HG03025 (cell line): ENCODE data around the gene DNAH17.

Source experiments
- ATAC-seq: cut with Tn5 transposase; IDR thresholded peaks from one replicate; pipeline ENCODE4 v1.9.1; 2021; ENCODE audit warnings: mild to moderate bottlenecking, moderate library complexity; ENCODE audit not compliant: unreplicated experiment, low FRiP score

Gene DNAH17, protein sequence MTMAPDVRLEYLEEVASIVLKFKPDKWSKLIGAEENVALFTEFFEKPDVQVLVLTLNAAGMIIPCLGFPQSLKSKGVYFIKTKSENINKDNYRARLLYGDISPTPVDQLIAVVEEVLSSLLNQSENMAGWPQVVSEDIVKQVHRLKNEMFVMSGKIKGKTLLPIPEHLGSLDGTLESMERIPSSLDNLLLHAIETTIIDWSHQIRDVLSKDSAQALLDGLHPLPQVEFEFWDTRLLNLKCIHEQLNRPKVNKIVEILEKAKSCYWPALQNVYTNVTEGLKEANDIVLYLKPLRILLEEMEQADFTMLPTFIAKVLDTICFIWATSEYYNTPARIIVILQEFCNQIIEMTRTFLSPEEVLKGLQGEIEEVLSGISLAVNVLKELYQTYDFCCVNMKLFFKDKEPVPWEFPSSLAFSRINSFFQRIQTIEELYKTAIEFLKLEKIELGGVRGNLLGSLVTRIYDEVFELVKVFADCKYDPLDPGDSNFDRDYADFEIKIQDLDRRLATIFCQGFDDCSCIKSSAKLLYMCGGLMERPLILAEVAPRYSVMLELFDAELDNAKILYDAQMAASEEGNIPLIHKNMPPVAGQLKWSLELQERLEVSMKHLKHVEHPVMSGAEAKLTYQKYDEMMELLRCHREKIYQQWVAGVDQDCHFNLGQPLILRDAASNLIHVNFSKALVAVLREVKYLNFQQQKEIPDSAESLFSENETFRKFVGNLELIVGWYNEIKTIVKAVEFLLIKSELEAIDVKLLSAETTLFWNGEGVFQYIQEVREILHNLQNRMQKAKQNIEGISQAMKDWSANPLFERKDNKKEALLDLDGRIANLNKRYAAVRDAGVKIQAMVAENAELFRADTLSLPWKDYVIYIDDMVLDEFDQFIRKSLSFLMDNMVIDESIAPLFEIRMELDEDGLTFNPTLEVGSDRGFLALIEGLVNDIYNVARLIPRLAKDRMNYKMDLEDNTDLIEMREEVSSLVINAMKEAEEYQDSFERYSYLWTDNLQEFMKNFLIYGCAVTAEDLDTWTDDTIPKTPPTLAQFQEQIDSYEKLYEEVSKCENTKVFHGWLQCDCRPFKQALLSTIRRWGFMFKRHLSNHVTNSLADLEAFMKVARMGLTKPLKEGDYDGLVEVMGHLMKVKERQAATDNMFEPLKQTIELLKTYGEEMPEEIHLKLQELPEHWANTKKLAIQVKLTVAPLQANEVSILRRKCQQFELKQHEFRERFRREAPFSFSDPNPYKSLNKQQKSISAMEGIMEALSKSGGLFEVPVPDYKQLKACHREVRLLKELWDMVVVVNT (N-terminal part only)

DNA sequence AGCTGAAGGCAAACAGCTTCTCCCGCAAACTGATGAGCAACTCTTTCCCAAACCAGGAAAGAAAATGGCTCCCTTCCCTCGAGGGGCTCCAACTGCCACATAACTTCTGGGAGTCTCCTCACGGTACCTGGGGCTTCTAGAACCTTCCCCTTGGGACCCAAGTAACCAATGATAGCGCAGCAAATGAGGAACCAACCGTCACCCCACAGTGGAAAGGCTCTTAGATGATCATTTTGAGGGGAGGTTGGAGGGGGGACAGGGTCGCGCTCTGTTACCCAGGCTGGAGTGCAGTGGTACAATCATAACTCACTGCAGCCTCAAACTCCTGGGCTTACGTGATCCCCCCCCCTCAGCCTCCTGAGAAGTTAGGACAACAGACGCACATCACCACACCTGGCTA lies at the start of gene DNAH17:
DNAH17 (minus strand) TSS at position 101 of the 400 bp plus-strand sequence. CDS start 2,339 bp downstream, outside the sequence.
- no peak for ATAC-seq

- ATAC-seq, result no peak
Observed at GRCh38 chr17:78624324-78625151, 47.3 kb upstream of the DNAH17 start.

DNA sequence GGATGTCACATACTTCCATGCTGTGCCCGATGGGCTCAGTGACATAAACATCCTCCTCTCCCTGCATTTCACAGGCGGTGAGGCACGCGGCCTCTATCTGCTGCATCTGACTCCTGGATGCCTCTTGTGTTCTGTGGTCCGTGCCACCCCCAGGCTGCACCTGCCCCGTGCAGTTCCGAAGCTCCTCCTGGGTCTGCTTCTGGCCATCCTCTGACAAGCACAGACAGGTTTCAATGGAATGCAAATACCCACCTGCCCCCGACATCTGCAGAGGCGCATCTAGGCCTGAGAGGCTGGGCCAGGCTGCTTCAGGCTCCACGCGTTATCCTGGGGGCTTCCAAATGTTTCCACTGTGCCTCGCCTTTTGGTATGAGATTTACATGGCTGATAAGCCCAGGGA lies 46.3 kb upstream of the DNAH17 start:
- ATAC-seq, result no peak

- ATAC-seq, result no peak
Observed at GRCh38 chr17:78622491-78623265, 45.5 kb upstream of the DNAH17 start.

GRCh38 chr17:78621720-78622490 lies 44.7 kb upstream of the DNAH17 start:
- no peak for ATAC-seq

GRCh38 chr17:78620099-78620498 lies 42.9 kb upstream of the DNAH17 start:
- no peak for ATAC-seq

- ATAC-seq, result no peak
Observed at GRCh38 chr17:78619334-78619733, 42.1 kb upstream of the DNAH17 start.

- ATAC-seq, result no peak
Observed at GRCh38 chr17:78618264-78619066, 41.3 kb upstream of the DNAH17 start.

DNA sequence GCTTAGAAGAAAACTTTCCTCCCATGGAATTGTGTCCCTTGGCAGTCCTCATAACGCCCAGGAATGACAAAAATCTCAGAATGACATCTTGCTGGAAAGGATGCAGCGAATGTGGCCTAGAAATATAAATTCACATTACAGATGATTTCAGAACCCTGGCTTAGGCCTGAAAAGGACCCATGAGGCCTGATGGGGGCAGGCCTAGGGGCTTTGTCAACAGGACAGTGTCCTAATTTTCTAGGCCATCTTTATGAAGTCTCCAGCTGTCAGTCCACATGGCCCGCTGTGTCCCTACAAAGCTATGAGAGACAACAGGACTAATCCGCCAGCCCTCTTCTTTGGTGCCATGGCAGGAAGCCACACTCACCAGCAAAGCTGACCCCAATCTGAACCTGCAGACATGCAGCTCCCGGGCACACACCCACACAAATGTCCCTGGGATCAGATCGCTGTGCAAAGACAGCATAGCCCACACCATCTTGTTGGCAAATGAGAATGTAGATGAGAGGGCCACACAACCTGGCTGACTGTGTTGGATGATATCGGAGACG lies 40.4 kb upstream of the DNAH17 start:
- ATAC-seq, result no peak

- no peak for ATAC-seq
Observed at GRCh38 chr17:78616946-78617345, 39.8 kb upstream of the DNAH17 start.

DNA sequence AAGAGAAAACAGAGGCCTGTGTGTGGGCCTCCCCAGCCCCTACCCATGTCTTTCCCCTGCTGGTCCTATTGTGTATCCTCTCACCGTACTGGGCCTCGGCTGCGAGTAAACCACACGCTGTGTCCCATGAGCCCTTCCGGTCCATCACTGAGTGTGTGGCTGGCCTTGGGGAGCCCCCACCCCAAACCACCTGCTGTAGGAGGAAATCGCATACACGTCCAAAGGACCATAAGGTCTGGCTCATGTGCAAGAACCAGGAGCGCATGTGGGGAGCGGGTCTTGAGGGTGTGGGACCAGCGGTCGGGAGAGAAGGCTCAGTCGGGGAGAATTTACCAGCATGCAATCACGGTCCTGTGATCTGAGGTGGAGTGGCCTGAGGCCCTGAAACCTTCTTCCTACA lies 38.4 kb upstream of the DNAH17 start:
- ATAC-seq, result no peak

DNA sequence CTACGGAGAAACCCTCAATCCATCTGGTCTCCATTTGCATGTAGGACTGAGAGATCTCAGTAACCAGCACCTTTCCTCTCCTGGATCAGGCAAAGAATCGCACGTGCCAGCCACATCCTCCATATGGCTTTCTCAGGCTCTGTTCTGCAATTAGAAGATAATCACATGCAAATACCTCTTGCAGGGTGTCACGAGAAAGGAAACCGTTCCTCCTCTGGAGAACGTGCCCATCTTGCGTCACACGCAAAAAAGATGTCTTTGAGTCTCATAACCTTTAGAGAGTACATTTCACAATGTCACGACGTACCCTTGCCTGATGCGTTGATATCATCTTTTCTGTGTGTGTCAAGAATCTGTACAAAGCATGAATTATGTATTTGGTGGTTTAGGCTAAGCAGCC lies 36.2 kb upstream of the DNAH17 start:
- ATAC-seq, result no peak

- no peak for ATAC-seq
Observed at GRCh38 chr17:78611607-78612006, 34.4 kb upstream of the DNAH17 start.

DNA sequence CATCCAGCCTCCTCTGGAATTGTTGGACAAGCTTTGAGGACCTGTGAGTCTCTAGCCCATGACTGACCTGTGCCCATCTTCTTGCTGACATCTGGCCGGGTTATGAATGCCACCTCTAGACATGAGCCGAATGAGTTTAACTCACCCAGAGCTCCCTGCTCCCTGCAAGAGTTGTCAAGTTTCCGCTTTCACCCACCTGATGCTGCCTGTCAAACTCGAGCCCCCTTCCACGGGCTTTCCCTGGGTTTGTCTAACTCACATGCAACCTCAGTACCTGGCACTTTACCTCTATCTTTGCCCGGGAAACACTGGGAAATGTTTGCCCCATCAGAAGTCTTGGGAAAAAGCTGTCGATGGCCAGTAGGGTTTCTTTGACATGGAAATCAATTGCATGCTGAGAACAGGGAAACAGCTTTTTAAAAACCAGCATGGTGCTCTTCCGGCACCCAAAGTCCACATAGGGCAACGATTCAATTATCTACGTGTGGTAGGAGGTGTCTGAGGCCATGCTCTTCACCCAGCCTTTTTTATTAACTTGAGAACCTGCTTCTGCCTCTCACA lies 33.8 kb upstream of the DNAH17 start:
- no peak for ATAC-seq

- ATAC-seq, result no peak
Observed at GRCh38 chr17:78609191-78609641, 32.0 kb upstream of the DNAH17 start.

- no peak for ATAC-seq
Observed at GRCh38 chr17:78608804-78609186, 31.6 kb upstream of the DNAH17 start.
